PFSK-1 (cell line): Measurements from ENCODE around the gene RNF31.

Source experiments
- POLR2AphosphoS5 ChIP-seq: IDR thresholded peaks from 2 replicates; pipeline ENCODE4 v1.6.1; 2012; ENCODE audit warnings: low read depth, mild to moderate bottlenecking, control low read depth, low read length, moderate library complexity
- SIN3A ChIP-seq: IDR thresholded peaks from 2 replicates; pipeline ENCODE4 v1.6.1; 2012; ENCODE audit warnings: mild to moderate bottlenecking, low read length, moderate library complexity, borderline replicate concordance; ENCODE audit not compliant: insufficient read depth
- TF ChIP-seq, protein P1 (sequence below), 2 experiments: IDR thresholded peaks; 2 replicates each; pipeline versions ENCODE4 v1.6.1 to v1.8.0; 2011 to 2012; ENCODE audit warnings: low read depth in 2 of 2, low read length in 2 of 2, control low read depth in 1 of 2, inconsistent platforms in 1 of 2, mild to moderate bottlenecking in 1 of 2, moderate library complexity in 1 of 2; ENCODE audit not compliant: insufficient read depth in 1 of 2

DNA sequence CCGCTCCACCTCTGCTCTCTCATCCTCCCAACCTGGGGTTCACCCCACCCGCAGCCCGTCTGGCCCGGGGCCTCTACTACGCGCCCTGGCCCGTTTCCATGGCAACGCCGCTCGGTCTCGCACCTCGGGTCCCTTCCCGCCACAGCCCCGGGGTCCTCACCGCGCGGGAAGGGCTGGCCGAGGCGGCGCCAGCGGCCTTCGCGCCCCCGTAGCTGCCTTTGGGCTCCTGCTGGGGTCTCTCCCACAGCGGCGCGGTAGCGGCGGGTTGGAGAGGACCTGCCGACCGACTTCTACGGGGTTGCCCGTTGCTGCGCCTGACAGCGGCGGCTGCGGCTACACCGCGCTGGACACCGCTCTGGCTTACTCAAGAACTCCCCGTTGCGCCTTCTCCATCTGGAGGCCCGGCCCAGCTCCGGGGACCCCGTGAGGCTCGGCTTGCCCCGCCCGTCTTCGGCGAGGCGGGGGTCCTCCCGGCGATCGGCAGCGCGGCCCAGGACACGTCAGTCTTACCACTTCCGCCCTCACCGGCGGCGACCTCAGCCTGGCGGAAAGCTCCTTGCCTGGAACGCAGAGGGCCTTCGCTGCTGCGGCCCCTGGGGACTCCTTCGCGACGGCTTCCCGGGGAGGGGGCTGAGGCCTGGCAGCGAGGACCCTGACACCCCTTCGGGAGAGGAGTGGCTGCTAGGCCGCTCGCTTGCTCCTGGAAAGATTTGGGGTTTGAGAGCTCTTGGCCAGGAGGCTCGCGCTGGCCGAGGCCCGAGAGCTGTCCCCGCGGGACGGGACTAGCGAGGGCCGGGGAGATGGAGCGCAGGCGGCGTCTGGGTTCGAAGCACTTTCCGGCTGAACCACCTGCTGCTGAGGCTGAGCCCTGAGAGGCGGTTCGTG lies 48.1 kb downstream of the RNF31 start, which contains the start of gene TM9SF1:
- TF ChIP-seq SIN3A (0 out of 2 replicates have a peak, but pooled peaks have one; percentile 31), POLR2AphosphoS5 (peak; percentile 38)
- TF ChIP-seq, protein P1, sequence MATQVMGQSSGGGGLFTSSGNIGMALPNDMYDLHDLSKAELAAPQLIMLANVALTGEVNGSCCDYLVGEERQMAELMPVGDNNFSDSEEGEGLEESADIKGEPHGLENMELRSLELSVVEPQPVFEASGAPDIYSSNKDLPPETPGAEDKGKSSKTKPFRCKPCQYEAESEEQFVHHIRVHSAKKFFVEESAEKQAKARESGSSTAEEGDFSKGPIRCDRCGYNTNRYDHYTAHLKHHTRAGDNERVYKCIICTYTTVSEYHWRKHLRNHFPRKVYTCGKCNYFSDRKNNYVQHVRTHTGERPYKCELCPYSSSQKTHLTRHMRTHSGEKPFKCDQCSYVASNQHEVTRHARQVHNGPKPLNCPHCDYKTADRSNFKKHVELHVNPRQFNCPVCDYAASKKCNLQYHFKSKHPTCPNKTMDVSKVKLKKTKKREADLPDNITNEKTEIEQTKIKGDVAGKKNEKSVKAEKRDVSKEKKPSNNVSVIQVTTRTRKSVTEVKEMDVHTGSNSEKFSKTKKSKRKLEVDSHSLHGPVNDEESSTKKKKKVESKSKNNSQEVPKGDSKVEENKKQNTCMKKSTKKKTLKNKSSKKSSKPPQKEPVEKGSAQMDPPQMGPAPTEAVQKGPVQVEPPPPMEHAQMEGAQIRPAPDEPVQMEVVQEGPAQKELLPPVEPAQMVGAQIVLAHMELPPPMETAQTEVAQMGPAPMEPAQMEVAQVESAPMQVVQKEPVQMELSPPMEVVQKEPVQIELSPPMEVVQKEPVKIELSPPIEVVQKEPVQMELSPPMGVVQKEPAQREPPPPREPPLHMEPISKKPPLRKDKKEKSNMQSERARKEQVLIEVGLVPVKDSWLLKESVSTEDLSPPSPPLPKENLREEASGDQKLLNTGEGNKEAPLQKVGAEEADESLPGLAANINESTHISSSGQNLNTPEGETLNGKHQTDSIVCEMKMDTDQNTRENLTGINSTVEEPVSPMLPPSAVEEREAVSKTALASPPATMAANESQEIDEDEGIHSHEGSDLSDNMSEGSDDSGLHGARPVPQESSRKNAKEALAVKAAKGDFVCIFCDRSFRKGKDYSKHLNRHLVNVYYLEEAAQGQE (IDR thresholded peaks at IDR 0.05; ENCODE audit: insufficient read depth in 1 of 2, low read depth in 2 of 2, low read length in 2 of 2): no peak
